DND-41 (cell line): ENCODE results near the gene GARIN5B.
"Not testable (repeated sequence)": the region's sequence is repeated elsewhere in the genome, so short reads cannot be mapped to it uniquely, and the experiment has no call there.

Experiments used
- ATAC-seq: fragments of 200-7000 bp; cut with Tn5 transposase; 3 replicates; pipeline ENCODE4 v1.9.1; 2021; ENCODE audit warnings: low read depth; ENCODE audit not compliant: insufficient read depth
- DNase-seq: peaks from one replicate; pipeline ENCODE4 v3.0.0-alpha.2; 2020
- H2AFZ ChIP-seq: 2 replicates; pipeline ENCODE4 v1.6.0; 2012; ENCODE audit warnings: low read depth, low read length
- H3K27ac ChIP-seq: 2 replicates; pipeline ENCODE4 v1.5.1; 2012; ENCODE audit warnings: low read length, inconsistent platforms
- H3K27me3 ChIP-seq: fragments of 200-600 bp; sonication (generic); 2 replicates; pipeline ENCODE4 v1.6.0; 2012; ENCODE audit warnings: low read length, mild to moderate bottlenecking, inconsistent platforms; ENCODE audit not compliant: insufficient read depth, poor library complexity
- H3K36me3 ChIP-seq: 2 replicates; pipeline ENCODE4 v1.5.1; 2012; ENCODE audit warnings: low read length, inconsistent platforms; ENCODE audit not compliant: insufficient read depth
- H3K4me1 ChIP-seq: 2 replicates; pipeline ENCODE4 v1.5.1; 2012; ENCODE audit warnings: mild to moderate bottlenecking, low read length; ENCODE audit not compliant: insufficient read depth
- H3K4me2 ChIP-seq: 2 replicates; pipeline ENCODE4 v1.6.0; 2012; ENCODE audit warnings: mild to moderate bottlenecking, moderate library complexity, low read length, inconsistent platforms; ENCODE audit not compliant: insufficient read depth
- H3K4me3 ChIP-seq, 2 experiments: fragments of 200-600 bp in 1 of 2; shearing (Covaris generic) in 1 of 2; 2 replicates each; pipeline ENCODE4 v1.5.1; 2012 to 2016; ENCODE audit warnings: inconsistent platforms in 2 of 2, low read length in 2 of 2, mild to moderate bottlenecking in 2 of 2, low read depth in 1 of 2, moderate library complexity in 1 of 2
- H3K79me2 ChIP-seq: 2 replicates; pipeline ENCODE4 v1.6.0; 2012; ENCODE audit warnings: low read length, inconsistent platforms; ENCODE audit not compliant: insufficient read depth
- H3K9ac ChIP-seq: 2 replicates; pipeline ENCODE4 v1.6.0; 2012; ENCODE audit warnings: low read depth, mild to moderate bottlenecking, inconsistent platforms, low read length, moderate library complexity
- H3K9me3 ChIP-seq: 2 replicates; pipeline ENCODE4 v1.5.1; 2012; ENCODE audit warnings: low read length, moderate library complexity, mild to moderate bottlenecking, inconsistent platforms; ENCODE audit not compliant: insufficient read depth, severe bottlenecking
- H4K20me1 ChIP-seq: 2 replicates; pipeline ENCODE4 v1.6.0; 2012; ENCODE audit warnings: low read length; ENCODE audit not compliant: insufficient read depth
- CTCF ChIP-seq: IDR thresholded peaks from 2 replicates; pipeline ENCODE4 v1.5.1; 2012; ENCODE audit warnings: borderline replicate concordance, low read length, moderate library complexity, mild to moderate bottlenecking; ENCODE audit not compliant: poor library complexity, severe bottlenecking; ENCODE audit errors: extremely low read depth
- EZH2 ChIP-seq: IDR thresholded peaks from 3 replicates; pipeline ENCODE4 v1.6.1; 2012; ENCODE audit warnings: borderline replicate concordance, low read depth, mild to moderate bottlenecking, moderate library complexity, low read length, inconsistent platforms; ENCODE audit not compliant: severe bottlenecking

Gene GARIN5B

DNA sequence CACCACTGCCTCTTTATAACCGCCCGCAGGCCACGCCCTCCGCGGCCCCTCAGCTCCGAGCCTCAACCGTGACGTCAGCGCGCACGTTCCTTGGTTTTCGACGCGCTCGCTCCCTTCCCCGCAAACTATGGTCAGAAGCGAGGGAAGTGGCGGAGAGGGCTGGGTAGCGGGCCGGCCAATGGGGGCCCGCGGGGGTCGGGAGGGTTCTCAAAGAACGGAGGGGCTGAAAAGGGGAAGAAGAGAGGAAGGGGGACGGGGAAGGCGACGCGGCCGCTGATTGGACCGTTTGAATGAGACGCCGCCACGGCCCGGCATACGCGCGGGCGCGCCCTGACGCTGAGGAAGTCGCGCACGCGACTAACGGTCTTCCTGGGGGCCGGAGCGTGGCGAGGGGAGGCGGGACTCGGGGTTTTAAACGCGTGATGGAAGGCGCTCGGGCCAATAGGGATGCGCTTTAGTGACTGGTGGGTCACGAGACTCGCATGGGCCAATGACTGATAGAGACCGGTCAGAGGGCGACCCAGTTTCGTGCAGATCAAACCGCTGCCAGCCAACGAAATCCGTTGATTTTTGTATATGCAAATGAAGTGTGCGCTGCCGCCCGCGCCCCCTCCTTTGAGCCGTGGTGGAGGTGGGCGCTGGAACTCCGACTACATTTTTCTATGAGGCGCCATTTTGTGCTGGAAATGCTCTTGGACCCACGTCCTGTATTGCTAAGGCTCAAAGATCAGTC, 44.9 kb upstream of the GARIN5B start:
- H3K9ac ChIP-seq: peak overlapping the region; percentile 97
- peaks cover 42% of the 10 kb centered on the region for H3K79me2 ChIP-seq
- TF ChIP-seq CTCF: no peak
- TF ChIP-seq EZH2: no peak
- ATAC-seq (peak; percentile 93), DNase-seq (peak; percentile 99)
- H3K27ac ChIP-seq: peak overlapping the region; percentile 99
- H3K4me3 ChIP-seq: peak overlapping the region; percentile 89 to 90; a peak in 3 of 4 replicates
- H2AFZ ChIP-seq: peak overlapping the region; percentile 91
- peaks cover 41% of the 10 kb centered on the region for H3K4me1 ChIP-seq
- no peaks in the 10 kb centered on the region for H3K27me3 ChIP-seq
- peak overlapping the region; percentile 92 for H3K4me2 ChIP-seq
- peaks cover 42% of the 10 kb centered on the region for H3K36me3 ChIP-seq
- H4K20me1 ChIP-seq: peaks cover 37% of the 10 kb centered on the region
- H3K9me3 ChIP-seq: peaks cover 15% of the 10 kb centered on the region

- Histone ChIP-seq H3K36me3 (peaks cover 47% of the 10 kb centered on the region), H3K27ac (peak within 1 kb of the TSS; percentile 99), H3K4me1 (peaks cover 46% of the 10 kb centered on the region), H3K4me2 (peak within 1 kb of the TSS; percentile 92), H2AFZ (peak within 1 kb of the TSS; percentile 91), H3K9ac (peak within 1 kb of the TSS; percentile 97), H3K9me3 (peaks cover 15% of the 10 kb centered on the region), H4K20me1 (peaks cover 42% of the 10 kb centered on the region), H3K4me3 (peak within 1 kb of the TSS; percentile 89 to 90), H3K79me2 (peaks cover 47% of the 10 kb centered on the region)
- ATAC-seq, DNase-seq, H3K27me3 ChIP-seq: not testable (repeated sequence)
Observed at GRCh38 chr19:55407550-55407799, 44.4 kb upstream of the GARIN5B start, which contains the start of gene UBE2S. UBE2S (minus strand) TSS chr19:55407788; CDS start chr19:55407589, 199 bp downstream.

DNA sequence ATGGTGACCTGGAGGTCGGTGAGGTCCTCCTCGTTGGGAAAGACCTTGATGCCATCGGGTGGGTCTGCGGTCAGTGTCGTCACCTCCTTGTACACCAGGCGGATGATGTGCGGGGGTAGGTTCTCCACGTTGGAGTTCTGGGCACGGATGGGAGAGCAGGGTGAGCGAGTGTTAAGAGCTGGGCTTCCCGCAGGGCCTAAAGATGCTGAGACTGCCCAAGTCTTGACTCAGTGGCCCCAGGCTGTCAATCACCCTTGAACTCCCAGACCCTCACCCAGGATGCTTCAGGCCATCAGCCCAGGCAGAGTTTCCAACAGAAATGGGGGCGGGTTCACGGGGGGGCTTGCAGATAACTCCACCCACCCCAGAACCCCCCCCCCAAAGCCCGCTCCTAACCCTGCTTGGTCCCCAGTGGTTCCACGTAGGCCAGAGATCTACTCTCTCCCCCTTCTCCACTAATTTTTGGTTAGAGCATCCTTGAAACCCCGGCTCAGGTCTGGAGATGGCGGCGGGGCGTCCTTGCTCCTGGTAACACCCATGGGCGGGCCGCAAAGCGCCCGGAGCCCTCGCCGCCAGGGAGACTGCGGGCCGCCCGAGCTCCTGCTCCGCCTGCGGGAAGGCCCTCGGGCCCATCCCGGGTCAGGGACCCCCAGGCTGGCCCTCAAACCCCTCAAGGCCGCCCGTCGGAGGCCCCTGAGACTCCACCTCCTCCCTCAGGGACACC, 43.9 kb upstream of the GARIN5B start:
- peak; percentile 49 for DNase-seq
- Histone ChIP-seq H3K79me2 (peaks cover 52% of the 10 kb centered on the region), H3K9ac (peak overlapping the region; percentile 97), H3K4me2 (peak overlapping the region; percentile 92), H4K20me1 (peaks cover 47% of the 10 kb centered on the region), H3K9me3 (peaks cover 15% of the 10 kb centered on the region), H3K27ac (peak overlapping the region; percentile 86), H2AFZ (no peak overlapping the region), H3K36me3 (peaks cover 52% of the 10 kb centered on the region), H3K4me3 (peak overlapping the region; percentile 89 to 90), H3K27me3 (no peaks in the 10 kb centered on the region), H3K4me1 (peaks cover 46% of the 10 kb centered on the region)
- no peak for TF ChIP-seq CTCF
- no peak for TF ChIP-seq EZH2
- no peak for ATAC-seq

DNA sequence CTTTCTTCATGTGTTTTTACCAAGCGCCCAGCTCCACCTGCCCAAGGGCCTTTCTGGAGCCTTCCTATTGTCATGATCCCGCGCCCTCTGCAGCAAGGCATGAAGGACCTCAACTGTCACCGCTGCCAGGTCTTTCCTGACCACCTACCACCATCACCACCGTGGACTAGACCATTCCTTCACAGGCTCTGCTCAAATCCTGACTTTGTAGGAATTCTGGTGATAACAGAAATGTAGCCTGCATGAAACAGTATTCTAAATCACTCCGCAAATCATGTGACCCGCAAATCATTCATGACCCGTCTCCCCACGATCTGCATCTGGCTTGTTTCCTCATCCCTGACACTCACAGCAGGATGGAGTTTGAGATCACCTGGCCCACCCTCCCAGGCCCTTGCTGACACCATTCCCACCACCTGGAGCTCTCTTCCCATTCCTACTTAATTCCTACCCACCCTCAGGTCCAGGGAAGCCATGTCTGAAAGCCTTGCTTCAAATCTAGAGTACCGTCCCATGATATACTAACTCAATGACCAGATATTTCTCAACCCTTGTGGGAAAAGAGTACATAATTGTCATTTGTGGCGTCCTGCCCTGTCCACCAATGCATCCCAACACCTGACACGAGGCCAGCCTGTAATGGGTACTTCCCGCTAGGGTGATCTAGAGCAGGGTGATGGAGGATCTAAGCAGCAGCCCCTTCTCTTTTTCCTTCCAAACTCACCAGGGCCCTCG, 43.2 kb upstream of the GARIN5B start:
- DNase-seq (no peak), ATAC-seq (no peak)
- Histone ChIP-seq H4K20me1 (peaks cover 52% of the 10 kb centered on the region), H3K9me3 (peaks cover 15% of the 10 kb centered on the region), H3K4me1 (peaks cover 46% of the 10 kb centered on the region), H3K27me3 (no peaks in the 10 kb centered on the region), H2AFZ (no peak overlapping the region), H3K27ac (peak overlapping the region; percentile 86), H3K4me3 (peak overlapping the region; percentile 89 to 90; a peak in 3 of 4 replicates), H3K9ac (peak overlapping the region; percentile 97), H3K79me2 (peaks cover 56% of the 10 kb centered on the region), H3K36me3 (peaks cover 58% of the 10 kb centered on the region), H3K4me2 (peak overlapping the region; percentile 92)
- TF ChIP-seq EZH2 (no peak), CTCF (no peak)
